Left forelimb (tissue), 1 donor: ENCODE results near the gene OLFML2A.
A peak's percentile ranks its signal among the peaks of the same experiment; 100 is the strongest.

Experiments
- DNase-seq: peaks from one replicate; pipeline ENCODE4 v3.0.0-alpha.2; 2018; ENCODE audit warnings: low spot score

Gene OLFML2A

GRCh38 chr9:124852829-124853531 lies 76.0 kb downstream of the OLFML2A start, which contains the start of gene WDR38:
WDR38 (plus strand) TSS chr9:124853460; CDS start chr9:124853532, 72 bp downstream.
- DNase-seq: peak; percentile 91

GRCh38 chr9:124853605-124854143 lies 76.7 kb downstream of the OLFML2A start:
- DNase-seq: no peak

GRCh38 chr9:124854161-124854560 lies 77.2 kb downstream of the OLFML2A start:
- no peak for DNase-seq

- DNase-seq: no peak
These were observed 77.9 kb downstream of the OLFML2A start for GRCh38 chr9:124854822-124855221.

GRCh38 chr9:124855566-124855943 lies 78.6 kb downstream of the OLFML2A start:
- DNase-seq: no peak

GRCh38 chr9:124855944-124856765 lies 79.2 kb downstream of the OLFML2A start:
- DNase-seq: no peak

GRCh38 chr9:124857533-124858162 lies 80.7 kb downstream of the OLFML2A start:
- no peak for DNase-seq

GRCh38 chr9:124858330-124859046 lies 81.6 kb downstream of the OLFML2A start:
- DNase-seq: no peak

- DNase-seq: no peak
These were observed 83.1 kb downstream of the OLFML2A start for GRCh38 chr9:124859803-124860581.

- DNase-seq: no peak
These were observed 83.8 kb downstream of the OLFML2A start for GRCh38 chr9:124860582-124861341.

GRCh38 chr9:124861342-124862229 lies 84.7 kb downstream of the OLFML2A start, which contains the start of the genes ARPC5L and RPL35:
ARPC5L (plus strand) TSS chr9:124862130; CDS start chr9:124869291, 7,161 bp downstream.
RPL35 (minus strand) TSS chr9:124861957; CDS start chr9:124861912, 45 bp downstream.
- DNase-seq: peak; percentile 95

- DNase-seq: no peak
These were observed 86.5 kb downstream of the OLFML2A start for GRCh38 chr9:124863371-124863871.
